Pulmonary artery endothelial cell (primary cell): Measurements from ENCODE around the gene GHRH. TPM values are rescaled to one million over a fixed set of nuclear protein-coding genes. Genes with fewer than 3 reads are reported as not detected.

Source experiments
- DNase-seq: peaks from one replicate; pipeline ENCODE4 v3.0.0-alpha.2; 2011; ENCODE audit warnings: low read depth, low spot score
- total RNA-seq: library from RNA; depleted of rRNA; stranded (reverse); fragments of >200 nt; gene quantifications from 2 replicates; pipeline ENCODE4 v1.2.3, GENCODE V29; 2014

The GHRH gene
- total RNA-seq, 1 donor from 2014 or later: not detected

GRCh38 chr20:37291724-37292126 lies 30.1 kb upstream of the GHRH start:
- no peak for DNase-seq

GRCh38 chr20:37290158-37290810 lies 28.7 kb upstream of the GHRH start:
- DNase-seq: no peak

- no peak for DNase-seq
These were observed 26.5 kb upstream of the GHRH start for GRCh38 chr20:37288091-37288490.

- no peak for DNase-seq
These were observed 24.2 kb upstream of the GHRH start for GRCh38 chr20:37285664-37286374.

GRCh38 chr20:37284691-37285161 lies 23.1 kb upstream of the GHRH start:
- no peak for DNase-seq

GRCh38 chr20:37283530-37284195 lies 22.0 kb upstream of the GHRH start:
- no peak for DNase-seq

GRCh38 chr20:37282556-37282955 lies 20.9 kb upstream of the GHRH start:
- no peak for DNase-seq

GRCh38 chr20:37280403-37280802 lies 18.8 kb upstream of the GHRH start:
- DNase-seq: no peak

- no peak for DNase-seq
These were observed 18.2 kb upstream of the GHRH start for GRCh38 chr20:37279820-37280219.

- no peak for DNase-seq
These were observed 17.5 kb upstream of the GHRH start for GRCh38 chr20:37278966-37279590.

- DNase-seq: no peak
These were observed 15.6 kb upstream of the GHRH start for GRCh38 chr20:37277253-37277593.

GRCh38 chr20:37276494-37277252 lies 15.1 kb upstream of the GHRH start:
- DNase-seq: peak; percentile 41

- no peak for DNase-seq
These were observed 13.4 kb upstream of the GHRH start for GRCh38 chr20:37274851-37275524.

- DNase-seq: no peak
These were observed 12.4 kb upstream of the GHRH start for GRCh38 chr20:37273988-37274387.

GRCh38 chr20:37271421-37271768 lies 9.8 kb upstream of the GHRH start:
- no peak for DNase-seq

- DNase-seq: no peak
These were observed 9.2 kb upstream of the GHRH start for GRCh38 chr20:37270576-37271420.

- no peak for DNase-seq
These were observed 6.2 kb upstream of the GHRH start for GRCh38 chr20:37267667-37268313.

GRCh38 chr20:37266940-37267666 lies 5.5 kb upstream of the GHRH start:
- no peak for DNase-seq

GRCh38 chr20:37265152-37265551 lies 3.5 kb upstream of the GHRH start:
- no peak for DNase-seq
